BLaER1 (cell line): ENCODE measurements around the gene LZTFL1.

Experiments used
- H3K27ac ChIP-seq: shearing (Covaris generic); formaldehyde crosslinking; 2 replicates; pipeline ENCODE4 v1.8.1; 2022
- H3K27me3 ChIP-seq: shearing (Covaris generic); formaldehyde crosslinking; 2 replicates; pipeline ENCODE4 v1.8.1; 2022
- H3K36me3 ChIP-seq: shearing (Covaris generic); formaldehyde crosslinking; 2 replicates; pipeline ENCODE4 v1.8.1; 2022
- H3K4me1 ChIP-seq: shearing (Covaris generic); formaldehyde crosslinking; 2 replicates; pipeline ENCODE4 v1.8.1; 2022
- H3K4me2 ChIP-seq: shearing (Covaris generic); formaldehyde crosslinking; 2 replicates; pipeline ENCODE4 v1.8.1; 2022
- H3K4me3 ChIP-seq: shearing (Covaris generic); formaldehyde crosslinking; 2 replicates; pipeline ENCODE4 v1.8.1; 2022
- H3K9ac ChIP-seq: shearing (Covaris generic); formaldehyde crosslinking; 2 replicates; pipeline ENCODE4 v1.8.1; 2022
- H3K9me3 ChIP-seq: shearing (Covaris generic); formaldehyde crosslinking; 2 replicates; pipeline ENCODE4 v1.8.1; 2022
- H4K20me1 ChIP-seq: shearing (Covaris generic); formaldehyde crosslinking; 2 replicates; pipeline ENCODE4 v1.8.1; 2022
- Cebpa-rat ChIP-seq: shearing (Covaris generic); IDR thresholded peaks from 2 replicates; pipeline ENCODE4 v1.8.1; 2022

Gene LZTFL1

GRCh38 chr3:45842851-45843625 lies 1.1 kb upstream of the LZTFL1 start:
- TF ChIP-seq Cebpa-rat = no peak
- Histone ChIP-seq H3K27ac (no peak overlapping the region), H3K9me3 (no peaks in the 10 kb centered on the region), H3K36me3 (0 out of 2 replicates have a peak, but pooled peaks cover 2% of the 10 kb centered on the region), H3K4me2 (no peak overlapping the region), H3K4me3 (no peak overlapping the region), H4K20me1 (0 out of 2 replicates have a peak, but pooled peaks cover 3% of the 10 kb centered on the region), H3K9ac (no peak overlapping the region), H3K4me1 (peaks cover 15% of the 10 kb centered on the region), H3K27me3 (no peaks in the 10 kb centered on the region)

GRCh38 chr3:45841420-45841756 lies 531 bp downstream of the LZTFL1 start:
- H3K4me1 ChIP-seq = peaks cover 15% of the 10 kb centered on the region
- peak overlapping the region; percentile 82 for H3K9ac ChIP-seq
- no peak for TF ChIP-seq Cebpa-rat
- peak overlapping the region; percentile 94 for H3K4me2 ChIP-seq
- no peaks in the 10 kb centered on the region for H3K9me3 ChIP-seq
- peaks cover 14% of the 10 kb centered on the region for H3K36me3 ChIP-seq
- H3K27me3 ChIP-seq = no peaks in the 10 kb centered on the region
- peak overlapping the region; percentile 72 for H3K27ac ChIP-seq
- 0 out of 2 replicates have a peak, but pooled peaks cover 9% of the 10 kb centered on the region for H4K20me1 ChIP-seq
- peak overlapping the region; percentile 91 for H3K4me3 ChIP-seq

DNA sequence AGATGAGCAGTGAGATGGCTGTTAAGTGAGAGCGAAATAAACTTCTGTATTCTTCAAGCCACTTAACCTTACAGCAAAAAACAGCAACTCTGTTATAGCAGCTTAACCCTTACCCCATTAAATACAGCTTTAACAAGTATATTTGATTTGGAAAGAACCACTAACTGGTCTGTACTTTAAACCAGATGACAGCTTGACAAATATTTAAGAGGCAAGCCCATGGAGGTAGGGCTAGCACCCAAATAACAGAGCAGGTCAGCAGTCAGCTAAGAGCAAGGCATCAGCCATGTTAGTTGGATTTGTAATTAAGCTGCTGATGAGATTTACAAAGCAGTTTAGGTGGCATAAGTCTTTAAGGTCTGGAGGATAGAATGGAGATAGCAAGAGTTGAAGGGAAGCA lies 3.5 kb downstream of the LZTFL1 start:
- H3K27me3 ChIP-seq = no peaks in the 10 kb centered on the region
- 0 out of 2 replicates have a peak, but pooled peaks cover 9% of the 10 kb centered on the region for H4K20me1 ChIP-seq
- H3K36me3 ChIP-seq = peaks cover 36% of the 10 kb centered on the region
- no peaks in the 10 kb centered on the region for H3K9me3 ChIP-seq
- no peak overlapping the region for H3K27ac ChIP-seq
- H3K4me3 ChIP-seq = no peak overlapping the region
- peaks cover 15% of the 10 kb centered on the region for H3K4me1 ChIP-seq
- no peak overlapping the region for H3K4me2 ChIP-seq
- TF ChIP-seq Cebpa-rat = no peak
- no peak overlapping the region for H3K9ac ChIP-seq

- Histone ChIP-seq H3K36me3 (peaks cover 85% of the 10 kb centered on the region), H3K4me1 (no peaks in the 10 kb centered on the region), H4K20me1 (0 out of 2 replicates have a peak, but pooled peaks cover 2% of the 10 kb centered on the region), H3K9me3 (no peaks in the 10 kb centered on the region), H3K27ac (no peak overlapping the region), H3K4me3 (no peak overlapping the region), H3K9ac (no peak overlapping the region), H3K4me2 (no peak overlapping the region), H3K27me3 (no peaks in the 10 kb centered on the region)
- no peak for TF ChIP-seq Cebpa-rat
Observed at GRCh38 chr3:45832699-45833098, 9.2 kb downstream of the LZTFL1 start.

GRCh38 chr3:45830121-45830520 lies 11.8 kb downstream of the LZTFL1 start:
- TF ChIP-seq Cebpa-rat = no peak
- Histone ChIP-seq H3K36me3 (peaks cover 85% of the 10 kb centered on the region), H3K4me3 (no peak overlapping the region), H3K27ac (no peak overlapping the region), H3K4me2 (no peak overlapping the region), H3K27me3 (no peaks in the 10 kb centered on the region), H3K4me1 (no peaks in the 10 kb centered on the region), H4K20me1 (no peaks in the 10 kb centered on the region), H3K9me3 (no peaks in the 10 kb centered on the region), H3K9ac (no peak overlapping the region)

- Histone ChIP-seq H4K20me1 (no peaks in the 10 kb centered on the region), H3K9me3 (no peaks in the 10 kb centered on the region), H3K4me3 (no peak overlapping the region), H3K27me3 (no peaks in the 10 kb centered on the region), H3K4me1 (no peaks in the 10 kb centered on the region), H3K4me2 (no peak overlapping the region), H3K9ac (no peak overlapping the region), H3K36me3 (peaks cover 77% of the 10 kb centered on the region), H3K27ac (no peak overlapping the region)
- no peak for TF ChIP-seq Cebpa-rat
Observed at GRCh38 chr3:45826908-45827307, 15.0 kb downstream of the LZTFL1 start.

GRCh38 chr3:45826321-45826720 lies 15.6 kb downstream of the LZTFL1 start:
- H3K9me3 ChIP-seq = no peaks in the 10 kb centered on the region
- no peak for TF ChIP-seq Cebpa-rat
- no peaks in the 10 kb centered on the region for H3K4me1 ChIP-seq
- no peak overlapping the region for H3K4me2 ChIP-seq
- no peaks in the 10 kb centered on the region for H4K20me1 ChIP-seq
- H3K27ac ChIP-seq = no peak overlapping the region
- H3K9ac ChIP-seq = no peak overlapping the region
- no peaks in the 10 kb centered on the region for H3K27me3 ChIP-seq
- H3K4me3 ChIP-seq = no peak overlapping the region
- H3K36me3 ChIP-seq = peaks cover 77% of the 10 kb centered on the region

DNA sequence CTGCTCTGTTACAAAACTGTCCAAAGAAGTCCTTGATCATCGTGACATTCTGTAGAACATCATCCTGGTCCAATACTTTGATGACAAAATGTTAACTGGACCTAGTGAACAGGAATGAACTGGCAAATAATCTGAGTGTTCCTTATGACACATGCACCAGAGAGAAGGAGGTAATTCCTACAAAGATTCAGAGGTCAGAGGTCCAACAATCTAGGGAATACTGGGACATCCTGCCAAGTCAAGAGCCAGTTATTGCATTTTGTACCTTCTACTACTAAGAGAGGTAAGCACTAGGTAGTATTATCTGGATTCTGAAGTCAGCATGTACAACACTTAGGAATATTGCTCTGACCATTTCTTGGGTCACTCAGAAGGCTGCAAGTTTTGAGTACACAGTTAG lies 20.8 kb downstream of the LZTFL1 start:
- H3K27ac ChIP-seq = no peak overlapping the region
- H3K36me3 ChIP-seq = peaks cover 50% of the 10 kb centered on the region
- peaks cover 15% of the 10 kb centered on the region for H3K9me3 ChIP-seq

DNA sequence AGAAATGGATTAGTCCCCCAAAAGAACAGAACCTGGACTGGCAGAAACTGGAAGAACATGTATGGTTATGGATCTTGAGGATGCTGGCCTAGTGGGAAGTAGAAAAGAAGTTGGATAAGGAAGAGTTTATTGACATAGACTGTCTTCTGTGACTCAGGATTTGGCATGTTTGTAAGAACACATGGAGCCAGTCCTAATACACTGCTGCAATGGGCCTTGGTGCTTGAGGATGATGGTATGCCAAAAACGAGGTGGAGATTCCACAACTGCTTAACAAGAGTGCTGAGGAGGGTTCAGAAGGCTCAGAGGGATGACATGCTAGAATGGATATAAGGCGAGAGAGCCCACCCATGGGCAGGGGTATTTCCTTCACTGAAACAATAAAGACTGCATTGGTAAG lies 22.4 kb downstream of the LZTFL1 start:
- H3K36me3 ChIP-seq = peaks cover 43% of the 10 kb centered on the region
- no peaks in the 10 kb centered on the region for H3K4me1 ChIP-seq
- no peak overlapping the region for H3K4me3 ChIP-seq
- TF ChIP-seq Cebpa-rat = no peak
- peaks cover 15% of the 10 kb centered on the region for H3K9me3 ChIP-seq
- H4K20me1 ChIP-seq = no peaks in the 10 kb centered on the region
- no peaks in the 10 kb centered on the region for H3K27me3 ChIP-seq
- H3K27ac ChIP-seq = no peak overlapping the region
- H3K9ac ChIP-seq = no peak overlapping the region
- no peak overlapping the region for H3K4me2 ChIP-seq

More for the DNA sequence above, 20.8 kb downstream of the LZTFL1 start:
- Histone ChIP-seq H3K4me3 (no peak overlapping the region), H3K4me1 (no peaks in the 10 kb centered on the region), H4K20me1 (no peaks in the 10 kb centered on the region), H3K27me3 (no peaks in the 10 kb centered on the region), H3K4me2 (no peak overlapping the region), H3K9ac (no peak overlapping the region)
- no peak for TF ChIP-seq Cebpa-rat

- Histone ChIP-seq H4K20me1 (no peaks in the 10 kb centered on the region), H3K27ac (no peak overlapping the region), H3K4me2 (no peak overlapping the region), H3K9me3 (peaks cover 15% of the 10 kb centered on the region), H3K9ac (no peak overlapping the region), H3K4me3 (no peak overlapping the region), H3K27me3 (no peaks in the 10 kb centered on the region), H3K4me1 (no peaks in the 10 kb centered on the region), H3K36me3 (peaks cover 40% of the 10 kb centered on the region)
- TF ChIP-seq Cebpa-rat = no peak
Observed at GRCh38 chr3:45817831-45818522, 23.9 kb downstream of the LZTFL1 start.
